ENCODE data around the gene ARSH. TPM values are rescaled to one million over a fixed set of nuclear protein-coding genes. Genes with fewer than 3 reads are reported as not detected.
A peak's percentile ranks its signal among the peaks of the same experiment; 100 is the strongest.

ARSH gene
- total and polyA plus RNA-seq, 10 of the 15 experiments (the other 5 are each of a cell fraction or from before 2014, with no cell fraction given) = 0.12 TPM; not detected in 9

GRCh38 chrX:2965965-2966364 lies 40.4 kb upstream of the ARSH start:
- Histone ChIP-seq H3K9me3 (replicated peaks; ENCODE audit: control insufficient read depth, insufficient read depth, low read length) (no peaks in the 10 kb centered on the region; the same call in 2 of the 3 replicates), H3K9ac (ENCODE audit: control insufficient read depth, insufficient read depth, low read length) (no peak overlapping the region), H3K4me2 (ENCODE audit: control insufficient read depth, insufficient read depth) (no peak overlapping the region), H4K20me1 (ENCODE audit: control insufficient read depth, insufficient read depth) (no peaks in the 10 kb centered on the region), H3K4me1 (ENCODE audit: control insufficient read depth, insufficient read depth, low read length) (no peaks in the 10 kb centered on the region), H3K79me2 (ENCODE audit: control insufficient read depth, insufficient read depth, low read length) (no peaks in the 10 kb centered on the region), H3K27ac (ENCODE audit: control insufficient read depth, insufficient read depth) (no peak overlapping the region), H3K36me3 (ENCODE audit: control insufficient read depth in 2 of 2, insufficient read depth in 2 of 2, low read length in 1 of 2) (no peaks in the 10 kb centered on the region), H3K4me3 (no peak overlapping the region), H3K27me3 (replicated peaks in 1 of 2; ENCODE audit: control insufficient read depth in 2 of 2, insufficient read depth in 2 of 2, low read length in 1 of 2) (no peaks in the 10 kb centered on the region), H2AFZ (ENCODE audit: control insufficient read depth, low read depth, low read length) (no peak overlapping the region)
- ChIA-PET POLR2A (no interaction called here), CTCF (no interaction called here), SMC1A (ENCODE audit: uncharacterized antibody, unreplicated experiment) (no interaction called here), RAD21 (ENCODE audit: unreplicated experiment) (no interaction called here)
- in situ Hi-C loops (cut with MboI) (no loop called here), intact Hi-C loops (cut with micrococcal nuclease; ENCODE audit: unreplicated experiment) (no loop called here)
- peak; percentile 61; the same call in 2 of the 3 replicates for ATAC-seq
- no peak for TF ChIP-seq EP300 (IDR thresholded peaks at IDR 0.05; ENCODE audit: borderline replicate concordance in 1 of 2, control insufficient read depth in 1 of 2, low read depth in 2 of 2, low read length in 2 of 2)
- no peak for TF ChIP-seq CREB1 (IDR thresholded peaks at IDR 0.05; ENCODE audit: low read depth)
- peak; percentile 52; the same call in 1 of the 2 replicates for TF ChIP-seq SPI1 (IDR thresholded peaks at IDR 0.05; ENCODE audit: borderline replicate concordance, insufficient read depth, low read depth, low read length)
- TF ChIP-seq NFYB (IDR thresholded peaks at IDR 0.05; ENCODE audit: insufficient read depth, low read depth, low read length) = no peak
- no peak for TF ChIP-seq SMAD1 (IDR thresholded peaks at IDR 0.05; ENCODE audit: low read depth, partially characterized antibody)
- no peak for TF ChIP-seq TCF3 (IDR thresholded peaks at IDR 0.05; ENCODE audit: borderline replicate concordance, insufficient read depth, low read depth, low read length)
- TF ChIP-seq YBX1 (IDR thresholded peaks at IDR 0.05) = no peak
- TF ChIP-seq SP1 (IDR thresholded peaks at IDR 0.05; ENCODE audit: low read depth, low read length) = no peak
- no peak for TF ChIP-seq BCL3 (IDR thresholded peaks at IDR 0.05; ENCODE audit: borderline replicate concordance, insufficient read depth, low read depth, low read length, poor library complexity, severe bottlenecking)
- TF ChIP-seq RUNX3 (IDR thresholded peaks at IDR 0.05; ENCODE audit: low read length) = peak; percentile 21; the same call in 1 of the 2 replicates
- TF ChIP-seq CBFB (IDR thresholded peaks at IDR 0.05; ENCODE audit: low read depth) = no peak
- TF ChIP-seq, protein P1, sequence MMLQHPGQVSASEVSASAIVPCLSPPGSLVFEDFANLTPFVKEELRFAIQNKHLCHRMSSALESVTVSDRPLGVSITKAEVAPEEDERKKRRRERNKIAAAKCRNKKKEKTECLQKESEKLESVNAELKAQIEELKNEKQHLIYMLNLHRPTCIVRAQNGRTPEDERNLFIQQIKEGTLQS (IDR thresholded peaks at IDR 0.05; ENCODE audit: borderline replicate concordance, extremely low read depth, low read depth, low read length) = no peak
- 1% methylated on average over 6 of the region's 6 CpGs for WGBS (ENCODE audit: insufficient coverage, insufficient replicate concordance, low lambda C conversion rate, missing lambda C conversion rate)
- no peak for FAIRE-seq
- no TSS peak for BruUV-seq (replicated peaks)
- DNase-seq (ENCODE audit: low read depth, low spot score) = no peak
